Caco-2 (cell line): ENCODE measurements around the gene SMG1. TPM values are rescaled to one million over a fixed set of nuclear protein-coding genes. Genes with fewer than 3 reads are reported as not detected.
"Not testable (repeated sequence)": the region's sequence is repeated elsewhere in the genome, so short reads cannot be mapped to it uniquely, and the experiment has no call there.

Experiments used
- BruUV-seq: library from RNA; stranded (reverse); fragments of 400-500 nt; replicated peaks from 2 replicates; lab custom pipeline; 2021; lab: Mats Ljungman, UMichigan
- CTCF ChIA-PET: fragments of 300-600 bp; sonication (Branson Sonifier 250); formaldehyde crosslinking; loops from one replicate; lab custom pipeline; 2022; ENCODE audit warnings: antibody characterized with exemption; lab: Charles Lee
- POLR2A ChIA-PET: fragments of 300-600 bp; sonication (Branson Sonifier 250); formaldehyde crosslinking; loops from one replicate; lab custom pipeline; 2022; ENCODE audit warnings: antibody characterized with exemption; lab: Charles Lee
- DNase-seq, 2 experiments: peaks; one replicate each; pipeline versions ENCODE4 v3.0.0 to v3.0.0-alpha.2; 2020 to 2022
- H3K27me3 ChIP-seq: replicated peaks from 2 replicates; pipeline ENCODE4 v1.6.0; 2011; ENCODE audit warnings: low read length; ENCODE audit not compliant: control insufficient read depth, insufficient read depth
- H3K36me3 ChIP-seq: 2 replicates; pipeline ENCODE4 v1.5.1; 2011; ENCODE audit warnings: low read length; ENCODE audit not compliant: control insufficient read depth, insufficient read depth
- H3K4me1 ChIP-seq: fragments of 250-450 bp; sonication (Bioruptor Pico); 2 replicates; pipeline ENCODE4 v1.5.1; 2020; ENCODE audit warnings: mild to moderate bottlenecking
- H3K4me3 ChIP-seq: 2 replicates; pipeline ENCODE4 v1.5.1; 2011; ENCODE audit warnings: low read depth, mild to moderate bottlenecking, control low read depth, low read length
- H3K9me3 ChIP-seq: fragments of 250-450 bp; sonication (Bioruptor Pico); 2 replicates; pipeline ENCODE4 v1.5.1; 2020; ENCODE audit warnings: mild to moderate bottlenecking, moderate library complexity
- H3K27ac Mint-ChIP-seq: one replicate; pipeline ENCODE4 v1.8.0; 2022; ENCODE audit warnings: mixed read lengths; ENCODE audit not compliant: unreplicated experiment
- H3K27me3 Mint-ChIP-seq: one replicate; pipeline ENCODE4 v1.8.0; 2022; ENCODE audit warnings: mixed read lengths; ENCODE audit not compliant: insufficient read depth, unreplicated experiment
- H3K36me3 Mint-ChIP-seq: one replicate; pipeline ENCODE4 v1.8.0; 2022; ENCODE audit warnings: mild to moderate bottlenecking, mixed read lengths; ENCODE audit not compliant: insufficient read depth, unreplicated experiment
- H3K4me1 Mint-ChIP-seq: one replicate; pipeline ENCODE4 v1.8.0; 2022; ENCODE audit warnings: low read depth, mixed read lengths; ENCODE audit not compliant: unreplicated experiment
- H3K4me3 Mint-ChIP-seq: one replicate; pipeline ENCODE4 v1.8.0; 2022; ENCODE audit warnings: mild to moderate bottlenecking, moderate library complexity, mixed read lengths; ENCODE audit not compliant: unreplicated experiment
- H3K9me3 Mint-ChIP-seq: one replicate; pipeline ENCODE4 v1.8.0; 2022; ENCODE audit warnings: mixed read lengths; ENCODE audit not compliant: unreplicated experiment
- intact Hi-C: fragments of 100-400 bp; cut with micrococcal nuclease; formaldehyde crosslinking; loops from one replicate; pipeline ENCODE4 v1.10.0; 2022; ENCODE audit not compliant: unreplicated experiment
- total RNA-seq: library from RNA; stranded (reverse); gene quantifications from 2 replicates; pipeline ENCODE4 v1.2.3, GENCODE V29; 2022

SMG1 gene
- total RNA-seq, 1 experiment from 2014 or later, result 79.1 TPM

DNA sequence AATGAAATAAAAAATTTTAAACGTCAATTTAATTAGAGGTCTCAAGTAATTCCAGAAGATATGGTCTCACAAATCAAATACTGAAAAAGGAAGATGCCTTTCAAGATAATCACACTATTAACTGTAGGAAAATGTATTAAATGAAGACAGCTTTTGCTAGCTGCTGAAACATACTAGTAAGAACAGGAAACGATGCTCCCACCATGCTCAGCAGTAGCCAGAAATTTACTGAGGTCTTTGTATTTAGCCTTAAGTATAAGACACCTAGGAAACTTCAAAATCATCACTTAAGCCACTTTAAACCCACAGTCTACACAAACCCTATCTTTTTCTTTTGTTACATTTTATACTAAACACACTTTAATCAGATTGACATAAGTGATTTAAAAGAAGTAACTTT, 16.6 kb downstream of the SMG1 start:
- H3K27me3 ChIP-seq, intact Hi-C loops, H3K36me3 Mint-ChIP-seq, POLR2A ChIA-PET, H3K27me3 Mint-ChIP-seq, H3K9me3 Mint-ChIP-seq, H3K4me3 Mint-ChIP-seq, H3K36me3 ChIP-seq, H3K4me3 ChIP-seq, H3K27ac Mint-ChIP-seq, BruUV-seq, H3K4me1 ChIP-seq, H3K9me3 ChIP-seq, DNase-seq, CTCF ChIA-PET: not testable (repeated sequence)
- H3K4me1 Mint-ChIP-seq, result peaks cover 11% of the 10 kb centered on the region

DNA sequence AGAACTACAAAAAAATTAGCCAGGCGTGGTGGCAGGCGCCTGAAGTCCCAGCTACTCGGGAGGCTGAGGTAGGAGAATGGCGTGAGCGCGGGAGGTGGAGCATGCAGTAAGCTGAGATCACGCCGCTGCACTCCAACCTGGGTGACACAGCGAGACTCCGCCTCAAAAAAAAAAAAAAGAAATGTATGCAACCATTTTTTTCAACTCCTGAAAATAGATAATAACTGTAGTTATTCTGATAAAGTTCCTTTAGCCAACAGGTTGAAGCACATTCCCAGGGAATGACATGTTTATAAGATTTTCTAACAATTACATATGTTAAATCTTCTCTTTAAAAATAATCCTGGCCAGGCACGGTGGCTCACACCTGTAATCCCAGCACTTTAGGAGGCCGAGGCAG, 17.5 kb downstream of the SMG1 start:
- H3K27me3 Mint-ChIP-seq, DNase-seq, H3K36me3 Mint-ChIP-seq, BruUV-seq, CTCF ChIA-PET, H3K36me3 ChIP-seq, H3K4me3 ChIP-seq, H3K4me1 ChIP-seq, H3K27ac Mint-ChIP-seq, intact Hi-C loops, H3K27me3 ChIP-seq, H3K9me3 Mint-ChIP-seq, POLR2A ChIA-PET, H3K9me3 ChIP-seq, H3K4me3 Mint-ChIP-seq: not testable (repeated sequence)
- peaks cover 11% of the 10 kb centered on the region for H3K4me1 Mint-ChIP-seq

DNA sequence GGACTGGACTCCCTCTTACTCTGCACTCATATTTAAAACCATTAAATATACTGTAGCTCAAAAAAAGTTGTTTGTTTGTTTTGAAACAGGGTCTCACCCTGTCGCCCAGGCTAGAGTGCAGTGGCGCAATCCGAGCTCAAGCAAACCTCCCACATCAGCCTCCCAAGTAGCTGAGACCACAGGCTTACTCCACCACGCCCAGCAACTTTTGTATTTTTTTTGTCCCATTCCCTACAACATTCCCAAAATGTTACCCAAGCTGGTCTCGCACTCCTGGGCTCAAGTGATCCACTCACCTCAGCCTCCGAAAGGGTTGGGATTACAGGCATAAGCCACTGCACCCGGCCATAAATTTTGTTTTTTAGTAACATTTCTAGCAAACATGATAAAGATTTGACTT, 23.4 kb downstream of the SMG1 start:
- H3K9me3 ChIP-seq, H3K4me1 ChIP-seq, H3K36me3 Mint-ChIP-seq, H3K4me3 ChIP-seq, H3K27me3 ChIP-seq, CTCF ChIA-PET, H3K4me3 Mint-ChIP-seq, H3K27ac Mint-ChIP-seq, intact Hi-C loops, POLR2A ChIA-PET, H3K27me3 Mint-ChIP-seq, DNase-seq, H3K9me3 Mint-ChIP-seq, H3K36me3 ChIP-seq, BruUV-seq: not testable (repeated sequence)
- H3K4me1 Mint-ChIP-seq, result peaks cover 18% of the 10 kb centered on the region

DNA sequence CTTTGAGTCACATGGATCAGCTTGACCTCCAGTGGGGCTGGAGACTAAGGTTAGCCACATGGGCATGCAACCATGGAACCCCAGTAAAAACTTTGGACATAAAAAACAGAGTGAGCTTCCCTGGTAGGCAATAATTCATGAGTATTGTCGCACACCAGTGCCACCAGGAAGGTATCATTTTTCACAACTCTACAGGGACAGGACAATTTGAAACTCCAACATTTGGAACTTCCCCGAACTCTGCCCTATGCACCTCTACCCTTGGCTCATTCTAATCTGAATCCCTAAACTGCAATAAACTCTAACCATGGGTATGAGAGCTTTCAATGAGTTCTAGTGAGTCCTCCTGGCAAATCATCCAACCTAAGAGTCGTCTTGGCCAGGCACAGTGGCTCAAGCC, 24.2 kb downstream of the SMG1 start:
- H3K36me3 ChIP-seq, DNase-seq, H3K4me1 ChIP-seq, H3K27me3 ChIP-seq, BruUV-seq, H3K9me3 ChIP-seq, H3K27me3 Mint-ChIP-seq, H3K4me3 Mint-ChIP-seq, POLR2A ChIA-PET, H3K4me3 ChIP-seq, H3K36me3 Mint-ChIP-seq, H3K9me3 Mint-ChIP-seq, H3K27ac Mint-ChIP-seq, CTCF ChIA-PET, intact Hi-C loops: not testable (repeated sequence)
- H3K4me1 Mint-ChIP-seq, result peaks cover 18% of the 10 kb centered on the region

DNA sequence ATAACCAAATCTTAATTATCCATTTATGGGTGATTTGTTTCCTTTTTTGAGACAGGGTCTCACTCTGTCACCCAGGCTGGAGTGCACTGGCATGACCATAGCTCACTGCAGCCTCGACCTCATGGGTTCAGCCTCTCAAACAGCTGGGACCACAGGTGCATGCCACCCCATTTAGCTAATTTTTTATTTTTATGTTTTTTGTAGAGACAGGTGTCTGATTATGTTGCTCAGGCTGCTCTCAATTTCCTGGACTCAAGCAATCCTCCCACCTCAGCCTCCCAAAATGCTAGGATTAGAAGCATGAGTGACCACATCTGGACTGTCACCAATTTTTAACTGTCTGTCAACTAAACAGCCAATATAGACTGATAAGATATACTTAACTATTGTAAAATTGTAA, 25.0 kb downstream of the SMG1 start:
- H3K4me1 ChIP-seq, BruUV-seq, H3K27ac Mint-ChIP-seq, H3K36me3 Mint-ChIP-seq, H3K4me3 ChIP-seq, H3K36me3 ChIP-seq, DNase-seq, H3K27me3 ChIP-seq, intact Hi-C loops, H3K27me3 Mint-ChIP-seq, H3K9me3 Mint-ChIP-seq, POLR2A ChIA-PET, H3K9me3 ChIP-seq, H3K4me3 Mint-ChIP-seq, CTCF ChIA-PET: not testable (repeated sequence)
- peaks cover 12% of the 10 kb centered on the region for H3K4me1 Mint-ChIP-seq

DNA sequence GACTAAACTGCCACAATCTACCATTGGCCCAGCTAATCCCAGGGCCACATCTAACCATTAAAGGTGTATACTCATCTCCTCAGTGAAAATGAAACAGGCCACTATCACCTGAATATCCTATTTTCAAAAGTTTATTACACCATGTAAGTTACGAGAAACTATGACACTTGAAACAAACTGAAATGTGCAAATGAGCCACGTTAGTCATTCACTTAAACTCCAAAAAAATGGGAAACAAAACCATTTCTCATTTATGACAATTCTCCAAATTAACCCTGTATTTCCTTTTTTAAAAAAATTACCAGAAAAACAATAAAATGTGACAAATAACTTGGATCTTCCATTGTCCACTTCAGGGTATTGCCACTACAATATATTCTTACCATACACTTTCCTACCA, 41.8 kb downstream of the SMG1 start:
- H3K27me3 Mint-ChIP-seq, BruUV-seq, H3K4me1 Mint-ChIP-seq, H3K9me3 Mint-ChIP-seq, H3K27ac Mint-ChIP-seq, POLR2A ChIA-PET, DNase-seq, H3K4me3 Mint-ChIP-seq, H3K4me1 ChIP-seq, H3K4me3 ChIP-seq, H3K36me3 ChIP-seq, H3K27me3 ChIP-seq, intact Hi-C loops, CTCF ChIA-PET, H3K9me3 ChIP-seq: not testable (repeated sequence)
- peaks cover 20% of the 10 kb centered on the region for H3K36me3 Mint-ChIP-seq

DNA sequence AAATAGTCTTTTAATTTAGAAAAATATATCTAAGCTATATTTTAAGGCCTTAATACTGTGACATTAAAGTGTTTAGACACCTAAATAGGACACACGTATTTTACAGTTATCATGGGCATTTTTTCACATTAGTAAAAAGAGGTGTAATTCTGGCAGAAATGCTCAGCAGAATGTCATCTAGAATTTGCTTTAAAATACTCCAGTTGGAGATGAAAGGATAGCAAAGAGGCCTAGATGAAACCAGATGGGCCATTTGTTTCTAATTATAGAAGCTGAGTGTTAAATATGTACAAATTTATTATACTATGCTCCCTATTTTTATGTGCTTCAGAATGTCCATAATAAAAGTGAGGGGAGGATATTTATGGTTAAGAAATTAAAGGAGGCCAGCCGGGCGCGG, 48.5 kb downstream of the SMG1 start:
- H3K9me3 ChIP-seq, POLR2A ChIA-PET, H3K36me3 ChIP-seq, H3K27me3 Mint-ChIP-seq, H3K4me3 Mint-ChIP-seq, H3K27ac Mint-ChIP-seq, DNase-seq, H3K4me1 ChIP-seq, H3K4me1 Mint-ChIP-seq, CTCF ChIA-PET, H3K27me3 ChIP-seq, H3K9me3 Mint-ChIP-seq, BruUV-seq, intact Hi-C loops, H3K4me3 ChIP-seq: not testable (repeated sequence)
- peaks cover 65% of the 10 kb centered on the region for H3K36me3 Mint-ChIP-seq
